H9 (cell line): ENCODE data around the gene LRP1B. TPM values are rescaled to one million over a fixed set of nuclear protein-coding genes. Genes with fewer than 3 reads are reported as not detected.
"Not testable (repeated sequence)": the region's sequence is repeated elsewhere in the genome, so short reads cannot be mapped to it uniquely, and the experiment has no call there.

Experiments
- DNase-seq: peaks from one replicate; pipeline ENCODE4 v3.0.0-alpha.2; 2017
- H2AFZ ChIP-seq: one replicate; pipeline ENCODE4 v1.6.1; 2013; ENCODE audit warnings: mild to moderate bottlenecking, low read length, control low read depth, moderate library complexity
- H2AK5ac ChIP-seq: 2 replicates; pipeline ENCODE4 v1.6.1; 2013; ENCODE audit warnings: low read length, control low read depth, mixed read lengths; ENCODE audit not compliant: insufficient read length
- H2BK120ac ChIP-seq: one replicate; pipeline ENCODE4 v1.6.1; 2013; ENCODE audit warnings: low read depth, mild to moderate bottlenecking, low read length, control low read depth, inconsistent platforms; ENCODE audit not compliant: poor library complexity, severe bottlenecking
- H2BK12ac ChIP-seq: 2 replicates; pipeline ENCODE4 v1.6.1; 2013; ENCODE audit warnings: low read length, control low read depth, mixed read lengths, low read depth; ENCODE audit not compliant: insufficient read length
- H2BK15ac ChIP-seq: 2 replicates; pipeline ENCODE4 v1.6.1; 2013; ENCODE audit warnings: low read depth, low read length, control low read depth
- H2BK20ac ChIP-seq: one replicate; pipeline ENCODE4 v1.6.1; 2013; ENCODE audit warnings: low read depth, mild to moderate bottlenecking, low read length, control low read depth, inconsistent platforms; ENCODE audit not compliant: poor library complexity, severe bottlenecking
- H2BK5ac ChIP-seq: 2 replicates; pipeline ENCODE4 v1.6.1; 2013; ENCODE audit warnings: low read length, control low read depth, mixed read lengths; ENCODE audit not compliant: insufficient read length
- H3K14ac ChIP-seq: 2 replicates; pipeline ENCODE4 v1.6.1; 2013; ENCODE audit warnings: low read length, control low read depth; ENCODE audit not compliant: insufficient read depth
- H3K18ac ChIP-seq: 2 replicates; pipeline ENCODE4 v1.6.1; 2013; ENCODE audit warnings: low read depth, mild to moderate bottlenecking, mixed read lengths, low read length, control low read depth; ENCODE audit not compliant: insufficient read length
- H3K23ac ChIP-seq: 2 replicates; pipeline ENCODE4 v1.6.1; 2013; ENCODE audit warnings: low read length, control low read depth, mixed read lengths, low read depth; ENCODE audit not compliant: insufficient read length
- H3K23me2 ChIP-seq: 2 replicates; pipeline ENCODE4 v1.6.1; 2013; ENCODE audit warnings: low read depth, mild to moderate bottlenecking, mixed read lengths, low read length, control low read depth; ENCODE audit not compliant: insufficient read length, poor library complexity, severe bottlenecking
- H3K27ac ChIP-seq: 2 replicates; pipeline ENCODE4 v1.5.1; 2013; ENCODE audit warnings: low read length, control low read depth, mixed read lengths, low read depth; ENCODE audit not compliant: insufficient read length
- H3K27me3 ChIP-seq: 2 replicates; pipeline ENCODE4 v1.6.1; 2013; ENCODE audit warnings: low read length, control low read depth, inconsistent platforms; ENCODE audit not compliant: insufficient read depth
- H3K4ac ChIP-seq: 2 replicates; pipeline ENCODE4 v1.6.1; 2013; ENCODE audit warnings: low read depth, mild to moderate bottlenecking, control low read depth, inconsistent platforms, low read length, moderate library complexity
- H3K4me1 ChIP-seq: 2 replicates; pipeline ENCODE4 v1.6.1; 2013; ENCODE audit warnings: low read length, control low read depth, inconsistent platforms; ENCODE audit not compliant: insufficient read depth
- H3K4me2 ChIP-seq: 2 replicates; pipeline ENCODE4 v1.6.1; 2013; ENCODE audit warnings: low read length, control low read depth, mixed read lengths; ENCODE audit not compliant: insufficient read length, insufficient read depth
- H3K56ac ChIP-seq: 2 replicates; pipeline ENCODE4 v1.6.1; 2013; ENCODE audit warnings: low read depth, mild to moderate bottlenecking, mixed read lengths, low read length, control low read depth; ENCODE audit not compliant: insufficient read length
- H3K79me1 ChIP-seq: 2 replicates; pipeline ENCODE4 v1.6.1; 2013; ENCODE audit warnings: low read depth, mild to moderate bottlenecking, moderate library complexity, low read length, control low read depth, inconsistent platforms; ENCODE audit not compliant: insufficient read depth, poor library complexity, severe bottlenecking
- H3K79me2 ChIP-seq: 2 replicates; pipeline ENCODE4 v1.6.1; 2013; ENCODE audit warnings: low read length, control low read depth, inconsistent platforms; ENCODE audit not compliant: insufficient read depth
- H3K9ac ChIP-seq: 2 replicates; pipeline ENCODE4 v1.6.1; 2013; ENCODE audit warnings: low read length, control low read depth, mixed read lengths; ENCODE audit not compliant: insufficient read length; ENCODE audit errors: extremely low read depth
- H3K9me3 ChIP-seq: one replicate; pipeline ENCODE4 v1.6.1; 2013; ENCODE audit warnings: low read depth, low read length, inconsistent platforms; ENCODE audit not compliant: control insufficient read depth
- H3T11ph ChIP-seq: one replicate; pipeline ENCODE4 v1.6.1; 2013; ENCODE audit warnings: mild to moderate bottlenecking, low read length, control low read depth, inconsistent platforms
- H4K20me1 ChIP-seq: one replicate; pipeline ENCODE4 v1.6.1; 2013; ENCODE audit not compliant: control insufficient read depth, insufficient read length, insufficient read depth
- H4K5ac ChIP-seq: 2 replicates; pipeline ENCODE4 v1.6.1; 2013; ENCODE audit warnings: low read depth, mild to moderate bottlenecking, mixed read lengths, low read length, control low read depth; ENCODE audit not compliant: insufficient read length
- H4K8ac ChIP-seq: replicated peaks from 2 replicates; pipeline ENCODE4 v1.6.1; 2013; ENCODE audit warnings: low read length, control low read depth, mixed read lengths, low read depth; ENCODE audit not compliant: insufficient read length
- H4K91ac ChIP-seq: 2 replicates; pipeline ENCODE4 v1.6.1; 2013; ENCODE audit warnings: low read depth, mild to moderate bottlenecking, moderate library complexity, mixed read lengths, low read length, control low read depth; ENCODE audit not compliant: insufficient read length
- H3K27ac Mint-ChIP-seq, 3 experiments: 2 replicates in 2 of 3; 3 replicates in 1 of 3; pipeline ENCODE4 v1.8.0; 2020 to 2021; ENCODE audit warnings: mixed read lengths in 3 of 3, mild to moderate bottlenecking in 1 of 3, moderate library complexity in 1 of 3
- H3K27me3 Mint-ChIP-seq: 2 replicates; pipeline ENCODE4 v1.8.0; 2021; ENCODE audit warnings: low read depth, mild to moderate bottlenecking, moderate library complexity, mixed read lengths
- H3K36me3 Mint-ChIP-seq, 3 experiments: 2 replicates in 2 of 3; 3 replicates in 1 of 3; pipeline ENCODE4 v1.8.0; 2020 to 2021; ENCODE audit warnings: low read depth in 3 of 3, mixed read lengths in 3 of 3; ENCODE audit not compliant: insufficient read depth in 1 of 3
- H3K4me1 Mint-ChIP-seq, 2 experiments: 2 replicates each; pipeline ENCODE4 v1.8.0; 2020; ENCODE audit warnings: mixed read lengths in 2 of 2
- H3K4me3 Mint-ChIP-seq, 2 experiments: 2 replicates in 1 of 2; 3 replicates in 1 of 2; pipeline ENCODE4 v1.8.0; 2020 to 2021; ENCODE audit warnings: mild to moderate bottlenecking in 2 of 2, mixed read lengths in 2 of 2, moderate library complexity in 1 of 2
- H3K9me3 Mint-ChIP-seq, 2 experiments: 2 replicates in 1 of 2; 3 replicates in 1 of 2; pipeline ENCODE4 v1.8.0; 2020; ENCODE audit warnings: mild to moderate bottlenecking in 2 of 2, mixed read lengths in 2 of 2, moderate library complexity in 1 of 2
- CTCF ChIP-seq: fragments of 200-600 bp; sonication (generic); conservative IDR thresholded peaks from 3 replicates; pipeline ENCODE4 v1.8.0; 2021; ENCODE audit warnings: antibody characterized with exemption, mild to moderate bottlenecking
- WGBS: extraction: QIAGEN DNeasy Blood & Tissue Kit; methylation state at CpG from one replicate; pipeline ENCODE4 v1.1.7; 2013; ENCODE audit warnings: missing lambda C conversion rate, low lambda C conversion rate, mixed read lengths; ENCODE audit not compliant: insufficient read length; ENCODE audit errors: extremely low coverage; 5-methylcytosine and 5-hydroxymethylcytosine counted together
- total RNA-seq: library from RNA; stranded (reverse); gene quantifications from 2 replicates; pipeline ENCODE4 v1.2.1, GENCODE V29; 2021

Gene LRP1B
- total RNA-seq, 1 experiment from 2014 or later: not detected

DNA sequence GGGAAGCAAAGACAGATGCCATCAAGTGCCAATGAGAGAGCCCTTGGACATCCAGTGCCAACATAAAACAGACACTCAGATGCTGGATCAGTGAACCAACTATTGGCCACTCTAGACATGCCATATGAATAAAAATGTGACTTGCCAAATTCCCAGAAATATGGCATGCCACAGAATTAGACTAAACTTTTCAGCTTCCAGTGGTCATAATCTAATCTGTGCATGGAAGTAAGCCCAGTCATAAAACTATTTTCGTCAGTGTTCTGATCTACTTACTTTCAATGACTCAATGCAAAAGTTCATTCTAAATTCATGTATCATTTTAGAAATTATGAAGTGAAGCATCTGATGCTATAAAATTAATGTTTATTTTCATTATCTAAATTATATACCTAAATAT lies 1844.4 kb downstream of the LRP1B start:
- H3K27me3 ChIP-seq: no peaks in the 10 kb centered on the region
- H4K20me1 ChIP-seq: no peaks in the 10 kb centered on the region
- H3K23ac ChIP-seq: no peak overlapping the region
- H4K91ac ChIP-seq: no peak overlapping the region
- Mint-ChIP-seq H3K27ac (no peak overlapping the region), H3K4me1 (peaks cover 3 to 4% of the 10 kb centered on the region in 2 experiments; a peak in 2 of 4 replicates), H3K36me3 (no peaks in the 10 kb centered on the region), H3K4me3 (no peak overlapping the region), H3K9me3 (no peaks in the 10 kb centered on the region), H3K27me3 (no peaks in the 10 kb centered on the region)
- H2AFZ ChIP-seq: no peak overlapping the region
- H3K9ac ChIP-seq: no peak overlapping the region
- no peak for DNase-seq
- no peak overlapping the region for H2BK120ac ChIP-seq
- no peak overlapping the region for H3T11ph ChIP-seq
- H3K27ac ChIP-seq: no peak overlapping the region
- H3K4me2 ChIP-seq: no peak overlapping the region
- no peak overlapping the region for H3K14ac ChIP-seq
- H3K4ac ChIP-seq: no peak overlapping the region
- H2BK12ac ChIP-seq: no peak overlapping the region
- H2AK5ac ChIP-seq: no peak overlapping the region
- no peaks in the 10 kb centered on the region for H3K9me3 ChIP-seq
- no peaks in the 10 kb centered on the region for H3K23me2 ChIP-seq
- no peaks in the 10 kb centered on the region for H3K79me1 ChIP-seq
- no peaks in the 10 kb centered on the region for H3K79me2 ChIP-seq
- no peak for TF ChIP-seq CTCF
- H2BK5ac ChIP-seq: no peak overlapping the region
- no peak overlapping the region for H2BK15ac ChIP-seq
- no peak overlapping the region for H4K8ac ChIP-seq
- no peak overlapping the region for H2BK20ac ChIP-seq
- no peak overlapping the region for H3K18ac ChIP-seq
- no CpG with 5 or more reads among the region's 1 CpG for WGBS
- no peak overlapping the region for H4K5ac ChIP-seq
- H3K4me1 ChIP-seq: peaks cover 2% of the 10 kb centered on the region; the same call in 1 of the 2 replicates
- no peak overlapping the region for H3K56ac ChIP-seq

DNA sequence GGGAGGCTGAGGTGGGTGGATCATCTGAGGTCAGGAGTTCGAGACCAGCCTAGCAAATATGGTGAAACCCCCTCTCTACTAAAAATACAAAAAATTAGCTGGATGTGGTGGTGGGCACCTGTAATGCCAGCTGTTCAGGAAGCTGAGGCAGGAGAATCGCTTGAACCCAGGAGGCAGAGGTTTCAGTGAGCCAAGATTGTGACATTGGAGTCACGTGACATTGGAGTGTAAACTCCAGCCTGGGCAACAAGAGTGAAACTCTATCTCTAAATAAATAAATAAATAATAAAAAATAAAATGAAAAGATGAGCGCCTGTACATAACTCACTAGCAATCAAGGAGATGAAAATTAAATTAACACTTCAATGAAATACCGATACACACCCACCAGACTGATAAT lies 1853.5 kb downstream of the LRP1B start:
- H3K9ac ChIP-seq, H3K36me3 Mint-ChIP-seq, H3K79me2 ChIP-seq, H2AK5ac ChIP-seq, H4K5ac ChIP-seq, H4K91ac ChIP-seq, H3T11ph ChIP-seq, H2AFZ ChIP-seq, H3K4ac ChIP-seq, H4K20me1 ChIP-seq, H3K18ac ChIP-seq, H4K8ac ChIP-seq, H2BK15ac ChIP-seq, DNase-seq, H3K56ac ChIP-seq, H3K14ac ChIP-seq, H2BK5ac ChIP-seq, H3K9me3 ChIP-seq, H3K23me2 ChIP-seq, H3K23ac ChIP-seq, H2BK120ac ChIP-seq, H2BK20ac ChIP-seq, H2BK12ac ChIP-seq, H3K4me1 ChIP-seq, H3K4me2 ChIP-seq, H3K27ac Mint-ChIP-seq, H3K27me3 ChIP-seq, H3K9me3 Mint-ChIP-seq, H3K27me3 Mint-ChIP-seq, H3K27ac ChIP-seq, H3K4me3 Mint-ChIP-seq, H3K79me1 ChIP-seq: not testable (repeated sequence)
- peaks cover 3 to 10% of the 10 kb centered on the region in 2 experiments; a peak in 3 of 4 replicates for H3K4me1 Mint-ChIP-seq
- whole genome bisulfite sequencing: no CpG with 5 or more reads among the region's 5 CpGs
